Right forelimb (tissue), 1 donor: ENCODE data around the gene LILRA5.
"Not testable (repeated sequence)": the region's sequence is repeated elsewhere in the genome, so short reads cannot be mapped to it uniquely, and the experiment has no call there.

ENCODE experiments used
- DNase-seq: peaks from one replicate; pipeline ENCODE4 v3.0.0-alpha.2; 2018

The LILRA5 gene

GRCh38 chr19:54312436-54313377 is at the start of gene LILRA5:
Gene LILRA5 (minus strand): TSS chr19:54313166. CDS start chr19:54313019, 147 bp downstream.
- no peak for DNase-seq

DNA sequence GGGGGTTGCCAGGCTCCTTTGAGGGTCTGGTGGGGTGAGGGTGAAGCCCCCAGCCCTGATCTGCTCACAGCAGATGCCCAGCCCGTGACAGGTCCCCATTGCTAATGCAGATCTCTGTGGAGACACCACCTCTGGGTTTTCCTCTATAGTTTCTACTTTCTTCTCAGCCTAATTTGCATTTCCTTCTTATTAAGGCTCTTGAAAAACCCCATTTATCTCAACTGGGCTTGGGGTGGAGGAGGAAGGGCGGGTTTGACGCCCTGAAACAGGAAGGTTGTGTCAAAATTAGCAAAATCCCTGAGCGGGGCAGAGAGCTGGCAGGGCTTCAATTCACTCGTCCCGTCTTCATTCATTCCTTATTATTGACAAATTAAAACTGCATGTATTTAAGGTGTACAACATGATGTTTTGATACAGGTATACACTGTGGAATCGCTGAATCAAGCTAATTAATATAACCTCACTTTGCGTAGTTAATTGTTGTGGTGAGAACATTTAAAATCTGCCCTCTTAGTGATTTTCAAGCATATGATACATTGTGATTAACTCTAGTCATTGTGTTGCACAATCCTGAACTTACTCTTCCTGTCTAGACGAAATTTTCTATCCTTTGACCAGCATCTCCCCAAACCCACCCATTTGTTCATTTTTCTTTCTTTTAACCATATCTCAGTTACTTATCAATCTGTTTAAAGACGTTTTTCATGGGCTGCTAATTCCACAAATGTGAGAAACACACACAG is 48.9 kb upstream of the LILRA5 start:
- DNase-seq, result not testable (repeated sequence)

DNA sequence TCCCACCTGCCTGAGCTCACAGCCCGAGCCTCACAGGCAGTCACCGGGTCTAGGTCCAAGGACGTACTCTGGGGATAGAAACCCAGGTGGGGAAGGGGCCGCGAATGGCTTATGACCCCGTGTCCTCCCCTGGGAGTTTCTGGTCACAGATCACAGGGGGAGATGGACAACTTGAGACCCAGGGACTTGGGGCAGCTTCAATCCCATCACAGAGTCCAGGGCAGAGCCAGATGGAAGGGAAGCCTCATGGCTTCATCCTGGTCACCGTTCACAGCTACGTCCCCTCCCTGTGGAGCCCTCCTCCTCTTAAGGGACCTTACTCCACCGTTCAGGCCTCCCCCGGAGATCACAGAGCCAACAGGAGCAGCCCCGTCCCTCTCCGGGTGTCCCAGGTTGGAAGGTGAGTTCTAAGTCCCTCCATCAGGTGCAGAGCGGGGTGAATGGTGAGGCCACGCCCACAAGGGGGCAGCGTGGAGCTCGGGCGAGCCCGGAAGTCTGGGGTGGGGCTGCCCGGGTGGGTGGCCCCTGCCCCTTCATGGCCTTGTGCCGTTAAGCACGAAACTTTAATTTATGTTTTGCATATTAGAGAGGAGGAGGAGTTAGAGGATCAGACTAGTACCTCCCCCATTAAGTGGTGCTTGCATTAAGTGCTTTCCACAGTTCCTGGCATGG is 46.3 kb upstream of the LILRA5 start:
- DNase-seq, result not testable (repeated sequence)

DNA sequence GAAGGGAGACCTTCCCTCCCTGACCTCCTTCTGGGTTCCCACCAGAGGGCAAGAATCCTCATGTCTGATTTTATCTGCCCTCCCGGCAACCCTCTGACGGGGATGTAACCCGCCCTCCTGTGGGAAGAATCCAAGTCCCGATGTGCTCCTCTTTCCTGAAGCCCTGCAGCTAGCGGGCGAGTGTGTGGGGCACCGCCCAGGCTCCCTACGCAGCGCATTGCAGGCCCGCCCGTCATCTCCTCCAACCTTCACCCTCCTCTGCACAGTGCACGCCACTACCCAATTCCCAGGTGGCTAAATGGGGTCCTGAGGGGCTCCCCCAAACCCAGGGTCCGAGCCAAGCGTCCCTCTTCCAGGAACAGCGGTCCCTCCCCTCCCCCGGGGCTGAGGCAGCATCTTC is 44.4 kb upstream of the LILRA5 start:
- DNase-seq, result no peak

- DNase-seq, result no peak
Observed at GRCh38 chr19:54356444-54357056, 43.6 kb upstream of the LILRA5 start.

DNA sequence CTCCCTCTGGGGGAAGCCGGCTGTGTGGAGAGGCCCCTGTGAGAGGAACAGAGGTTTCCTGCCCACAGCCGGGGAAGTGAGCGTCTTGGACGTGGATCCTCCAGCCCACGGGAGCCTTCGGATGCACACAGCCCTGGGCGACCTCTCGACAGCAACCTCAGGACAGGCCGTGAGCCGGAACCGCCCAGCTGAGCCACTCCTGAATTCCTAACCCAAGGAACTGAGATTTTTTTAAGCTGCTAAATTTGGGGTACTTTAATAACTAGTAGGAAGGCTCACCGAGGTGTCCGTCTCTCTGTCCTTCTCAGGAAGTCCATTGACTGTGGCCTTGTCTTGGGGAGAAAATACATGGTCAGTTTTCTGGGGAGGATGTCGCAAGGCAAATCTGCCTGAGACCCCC is 42.7 kb upstream of the LILRA5 start:
- DNase-seq, result no peak

DNA sequence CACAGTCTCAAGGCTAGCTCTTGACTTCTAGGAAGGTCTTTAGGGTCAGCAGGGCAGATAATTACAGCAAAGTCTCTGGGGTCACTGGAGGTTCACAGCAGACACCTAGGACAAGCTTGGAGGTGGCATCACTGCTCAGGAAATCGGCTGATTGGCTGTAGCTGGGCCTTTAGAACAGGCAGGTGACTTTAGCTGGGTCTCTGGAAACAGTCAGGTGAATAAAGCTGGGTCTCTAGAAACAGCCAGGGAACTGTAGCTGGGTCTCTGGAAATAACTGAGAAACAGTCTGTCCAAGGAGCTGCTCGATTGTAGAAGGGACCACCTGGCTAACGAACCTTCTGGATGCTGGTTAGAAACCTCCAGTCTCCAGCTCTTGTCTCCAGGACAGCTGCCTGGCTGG is 41.8 kb upstream of the LILRA5 start:
- no peak for DNase-seq

- no peak for DNase-seq
Observed at GRCh38 chr19:54352546-54352945, 39.6 kb upstream of the LILRA5 start.

DNA sequence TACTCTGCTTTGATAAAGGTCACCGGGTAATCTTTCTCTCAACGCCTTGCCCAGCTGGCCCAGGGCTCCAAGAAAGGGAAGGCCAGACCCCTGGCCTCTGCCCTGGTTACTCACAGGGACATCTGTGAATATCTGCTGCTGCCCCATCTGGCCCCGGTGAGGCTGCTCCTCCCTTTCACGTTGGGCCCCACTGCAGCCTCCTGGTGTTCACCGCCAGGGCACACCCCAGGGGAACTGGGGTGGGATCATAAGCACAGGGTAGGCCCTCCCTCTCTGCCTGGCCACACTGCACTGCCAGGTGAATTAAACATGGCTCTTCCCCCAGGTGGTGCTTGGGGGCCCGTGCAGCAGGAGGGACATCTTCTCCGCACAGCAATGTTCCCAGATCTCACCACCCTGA is 39.1 kb upstream of the LILRA5 start:
- DNase-seq, result no peak

DNA sequence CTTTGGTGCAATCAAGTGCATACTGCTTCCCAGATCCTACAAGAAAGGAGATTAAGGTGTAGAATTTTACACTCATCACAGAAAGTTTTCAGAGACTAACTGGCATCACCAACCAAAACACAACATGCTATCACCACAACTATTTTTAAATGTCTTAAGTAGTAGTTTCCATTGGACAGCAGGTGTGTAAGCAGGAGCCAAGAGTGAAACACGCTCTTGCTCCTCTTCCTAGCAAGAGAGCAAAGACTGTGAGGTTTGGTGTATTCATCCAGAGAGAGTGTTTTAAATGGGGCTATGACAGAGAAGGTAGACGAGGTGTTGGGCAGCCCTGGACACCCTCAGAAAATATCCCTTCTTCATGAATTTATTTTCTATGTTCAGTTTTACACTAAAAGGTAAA is 38.5 kb upstream of the LILRA5 start:
- DNase-seq, result no peak

DNA sequence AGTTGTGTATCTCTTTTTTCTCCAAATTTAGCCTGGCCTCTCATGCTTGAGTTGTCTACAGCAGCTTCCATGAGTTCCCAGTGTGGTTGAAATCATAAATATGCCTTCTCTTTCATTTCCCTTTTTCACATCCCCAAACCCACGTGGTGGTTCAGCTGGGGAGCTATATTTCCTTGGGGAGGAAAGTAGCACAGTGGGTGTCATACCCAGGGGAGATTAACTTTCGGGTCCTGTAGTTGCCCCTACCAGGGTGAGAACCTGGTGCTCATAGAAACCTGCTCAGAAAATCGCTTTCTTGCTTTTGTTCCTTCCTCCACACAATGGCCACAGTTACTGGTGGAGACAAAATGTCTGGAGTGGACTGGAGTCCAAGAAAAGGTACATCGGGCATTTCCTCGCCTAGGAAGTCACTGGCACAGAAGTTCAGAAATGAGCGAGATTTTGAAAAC is 33.0 kb upstream of the LILRA5 start:
- DNase-seq, result no peak

DNA sequence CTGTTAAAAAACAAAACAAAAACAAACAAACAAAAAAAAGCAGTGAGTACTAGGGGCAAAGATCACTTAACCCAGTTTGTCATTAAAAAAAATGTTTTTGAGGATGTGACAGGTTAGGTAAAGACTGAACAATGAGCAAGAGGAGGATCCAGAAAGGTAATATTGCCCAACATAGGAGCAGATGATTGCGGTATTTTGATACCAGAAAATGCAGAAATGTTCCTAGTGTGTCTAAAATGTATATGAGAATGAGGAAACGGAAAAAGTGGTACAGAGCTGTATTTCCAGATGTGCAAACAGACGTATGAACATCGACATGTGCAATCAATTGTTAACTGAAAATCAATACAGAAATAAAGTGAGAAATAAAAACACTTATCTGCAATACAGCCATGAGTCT is 30.9 kb upstream of the LILRA5 start:
- no peak for DNase-seq

DNA sequence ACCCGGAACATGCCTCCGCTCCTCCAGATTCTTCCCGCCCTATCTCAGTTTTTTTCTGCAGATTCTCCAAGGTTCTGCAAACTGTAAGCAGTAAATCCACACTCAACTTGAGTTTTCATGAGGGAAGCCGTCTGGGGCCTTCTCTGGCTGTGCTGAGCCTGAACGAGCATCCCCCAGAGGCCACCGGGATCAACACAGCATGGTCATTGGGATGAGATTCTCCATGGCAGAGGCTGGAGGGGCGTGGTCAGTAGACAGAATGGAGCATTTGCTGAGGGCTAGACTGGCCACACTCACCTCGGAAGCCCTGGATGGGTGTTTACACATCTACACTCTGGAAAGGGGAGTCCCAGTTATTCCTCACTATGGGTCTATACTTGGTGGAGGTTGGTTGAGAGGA is 28.3 kb upstream of the LILRA5 start:
- DNase-seq, result no peak

DNA sequence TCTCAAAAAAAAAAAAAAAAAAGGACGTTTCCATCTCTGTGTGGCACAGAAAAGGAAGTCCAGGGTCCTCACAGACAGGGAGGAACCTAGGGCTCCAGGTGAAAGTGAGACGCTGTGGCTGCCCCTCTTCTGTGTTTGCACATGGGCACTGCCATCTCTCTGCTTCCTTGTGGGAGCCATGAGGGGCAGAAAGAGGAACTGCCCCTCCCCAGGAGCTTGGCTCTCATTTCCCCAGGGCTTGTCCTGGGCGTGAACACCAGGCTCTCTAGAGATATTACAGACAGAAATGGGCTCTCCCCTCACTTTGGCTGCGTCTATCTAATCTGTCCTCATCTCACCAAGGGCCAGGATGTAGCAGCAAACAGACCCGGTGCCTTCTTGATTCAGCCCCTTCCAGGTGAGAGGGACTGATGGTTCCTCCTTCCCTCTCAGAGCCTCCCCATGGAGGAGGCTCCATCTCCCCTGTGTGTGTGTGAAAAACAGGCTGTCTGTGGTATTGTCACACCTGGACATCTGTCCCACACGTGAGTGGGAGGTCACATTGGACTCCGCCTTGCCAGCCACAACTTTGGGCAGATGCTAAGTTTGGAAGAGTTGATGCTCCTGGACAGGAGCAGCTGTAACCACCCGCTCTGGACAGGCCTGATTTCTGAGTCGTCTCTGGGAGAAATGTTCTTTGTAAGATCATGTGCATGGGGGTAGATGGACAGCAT is 26.8 kb upstream of the LILRA5 start:
- no peak for DNase-seq

DNA sequence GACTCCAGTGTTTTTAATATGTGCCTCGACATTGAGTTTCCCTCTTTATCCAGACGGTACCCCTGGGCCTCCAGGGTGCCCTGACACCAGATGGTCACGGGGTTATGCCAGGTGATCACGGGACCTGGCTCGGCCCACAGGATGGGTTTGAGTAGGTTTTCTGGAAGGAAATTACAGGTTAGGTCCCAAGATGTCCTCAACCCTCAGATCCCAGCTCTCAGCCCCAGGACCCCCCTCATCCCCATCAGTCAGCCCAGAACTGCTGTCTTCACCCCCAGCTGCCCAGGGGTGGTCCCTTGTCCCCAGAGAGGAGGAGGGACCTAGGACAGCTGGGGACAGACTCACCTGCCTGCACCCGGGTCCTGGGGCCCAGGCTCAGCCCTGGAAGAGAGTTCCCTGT is 25.6 kb upstream of the LILRA5 start:
- DNase-seq, result no peak

- no peak for DNase-seq
Observed at GRCh38 chr19:54337858-54338230, 24.9 kb upstream of the LILRA5 start.

GRCh38 chr19:54336893-54337857 is 24.2 kb upstream of the LILRA5 start:
- no peak for DNase-seq

DNA sequence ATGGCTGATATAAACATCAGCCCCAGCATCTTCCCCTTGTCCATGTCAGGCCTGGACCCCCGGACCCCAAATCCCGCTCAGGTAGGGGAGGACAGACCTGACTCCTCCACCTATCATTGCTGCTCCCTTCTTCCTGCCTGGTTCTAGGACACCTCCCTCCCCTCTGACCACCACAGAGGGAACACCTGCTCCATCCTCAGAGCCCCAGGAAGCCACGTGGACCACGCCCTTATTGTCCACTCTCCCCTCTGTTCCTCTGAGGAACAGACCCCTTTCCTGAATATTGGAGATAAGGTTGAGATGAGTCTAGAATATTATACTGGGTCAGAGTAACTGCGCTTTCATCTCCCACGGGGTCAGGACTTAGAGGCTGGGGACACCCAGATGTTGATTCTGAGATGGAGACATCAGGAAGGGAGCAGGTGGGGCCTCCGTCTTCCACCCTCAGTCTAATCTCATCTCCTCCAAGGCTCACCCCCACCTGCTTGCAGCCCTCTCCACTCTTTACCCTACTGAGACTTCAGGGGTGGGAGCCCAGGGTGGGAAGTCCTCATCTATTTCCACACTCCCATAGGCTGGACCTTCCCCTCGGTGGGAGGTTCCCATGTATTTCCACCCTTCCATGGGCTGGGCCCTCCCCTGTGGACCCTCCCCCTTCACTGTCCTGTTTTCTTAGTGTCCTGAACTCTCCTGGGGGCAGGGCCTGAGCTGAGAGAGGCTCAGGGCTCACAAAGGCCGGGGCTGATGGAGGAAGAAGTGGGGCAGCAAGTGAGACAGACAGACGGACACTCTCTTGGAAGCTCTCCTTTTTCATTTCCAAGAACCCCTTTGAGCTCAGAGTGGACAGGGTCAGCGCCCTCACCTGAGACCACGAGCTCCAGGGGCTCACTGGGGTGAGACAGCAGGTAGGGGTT is 23.3 kb upstream of the LILRA5 start:
- no peak for DNase-seq

DNA sequence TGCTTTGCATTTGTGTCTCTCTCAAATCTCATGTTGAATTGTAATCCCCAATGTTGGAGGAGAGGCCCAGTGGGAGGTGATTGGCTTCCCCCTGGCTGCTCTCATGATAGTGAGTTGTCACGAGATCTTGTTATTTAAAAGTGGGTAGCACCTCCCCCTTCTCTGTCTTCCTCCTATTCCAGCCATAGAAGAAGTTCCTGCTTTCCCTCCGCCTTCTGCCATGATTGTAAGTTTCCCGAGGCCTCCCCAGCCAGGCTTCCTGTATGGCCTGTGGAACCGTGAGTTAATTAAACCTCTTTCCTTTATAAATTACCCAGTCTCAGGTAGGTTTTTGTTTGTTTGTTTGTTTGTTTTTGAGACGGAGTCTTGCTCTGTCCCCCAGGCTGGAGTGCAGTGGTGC is 22.2 kb upstream of the LILRA5 start:
- no peak for DNase-seq
